GM10847 (cell line): Measurements from ENCODE around the gene SPEN.

Source experiments
- POLR2A ChIP-seq: IDR thresholded peaks from 2 replicates; pipeline ENCODE4 v1.6.1; 2011; ENCODE audit not compliant: insufficient read length; ENCODE audit errors: extremely low read depth

The SPEN gene

GRCh38 chr1:15954316-15954715 is 106.8 kb downstream of the SPEN start:
- TF ChIP-seq POLR2A, result no peak

- TF ChIP-seq POLR2A, result no peak
Measured at GRCh38 chr1:15955552-15955951, 108.0 kb downstream of the SPEN start.

- no peak for TF ChIP-seq POLR2A
Measured at GRCh38 chr1:15956150-15956549, 108.6 kb downstream of the SPEN start.

GRCh38 chr1:15957221-15958095 is 110.0 kb downstream of the SPEN start:
- TF ChIP-seq POLR2A, result no peak

GRCh38 chr1:15958111-15958510 is 110.6 kb downstream of the SPEN start:
- no peak for TF ChIP-seq POLR2A

- no peak for TF ChIP-seq POLR2A
Measured at GRCh38 chr1:15958793-15959192, 111.3 kb downstream of the SPEN start.

- TF ChIP-seq POLR2A, result no peak
Measured at GRCh38 chr1:15959424-15959823, 111.9 kb downstream of the SPEN start.

GRCh38 chr1:15959827-15960446 is 112.4 kb downstream of the SPEN start:
- TF ChIP-seq POLR2A, result no peak

- no peak for TF ChIP-seq POLR2A
Measured at GRCh38 chr1:15960808-15961207, 113.3 kb downstream of the SPEN start.

GRCh38 chr1:15961492-15961891 is 114.0 kb downstream of the SPEN start:
- no peak for TF ChIP-seq POLR2A

GRCh38 chr1:15962176-15962575 is 114.7 kb downstream of the SPEN start:
- TF ChIP-seq POLR2A, result no peak

GRCh38 chr1:15962671-15963362 is 115.3 kb downstream of the SPEN start:
- no peak for TF ChIP-seq POLR2A

GRCh38 chr1:15963363-15963967 is 116.0 kb downstream of the SPEN start:
- no peak for TF ChIP-seq POLR2A

- TF ChIP-seq POLR2A, result no peak
Measured at GRCh38 chr1:15963968-15964648, 116.6 kb downstream of the SPEN start.

GRCh38 chr1:15965228-15965767 is 117.8 kb downstream of the SPEN start:
- TF ChIP-seq POLR2A, result no peak
